Loucy (cell line): Measurements from ENCODE around the gene KLF15.

Source experiments
- H2AFZ ChIP-seq: fragments of 200-600 bp; sonication (generic); 2 replicates; pipeline ENCODE4 v1.6.0; 2016; ENCODE audit warnings: antibody characterized with exemption, mild to moderate bottlenecking, low read length, moderate library complexity
- H3F3A ChIP-seq: fragments of 200-600 bp; 2 replicates; pipeline ENCODE4 v1.6.0; 2016; ENCODE audit warnings: antibody characterized with exemption, low read depth, mild to moderate bottlenecking
- H3K27me3 ChIP-seq: fragments of 200-600 bp; sonication (generic); 2 replicates; pipeline ENCODE4 v1.6.1; 2014; ENCODE audit warnings: low read length, mild to moderate bottlenecking; ENCODE audit not compliant: insufficient read depth, poor library complexity, severe bottlenecking
- H3K36me3 ChIP-seq: fragments of 200-600 bp; sonication (generic); 2 replicates; pipeline ENCODE4 v1.6.1; 2016; ENCODE audit warnings: low read length; ENCODE audit not compliant: insufficient read depth
- H3K4me1 ChIP-seq: fragments of 200-600 bp; sonication (generic); 2 replicates; pipeline ENCODE4 v1.5.1; 2014; ENCODE audit warnings: low read length, mild to moderate bottlenecking; ENCODE audit not compliant: insufficient read depth, poor library complexity, severe bottlenecking
- H3K4me2 ChIP-seq: fragments of 200-600 bp; sonication (generic); 2 replicates; pipeline ENCODE4 v1.6.0; 2014; ENCODE audit warnings: antibody characterized with exemption, low read length, low read depth, mild to moderate bottlenecking; ENCODE audit not compliant: poor library complexity, severe bottlenecking
- H3K4me3 ChIP-seq: fragments of 200-600 bp; sonication (generic); 2 replicates; pipeline ENCODE4 v1.5.1; 2014; ENCODE audit warnings: low read length, mild to moderate bottlenecking, mixed read lengths; ENCODE audit not compliant: poor library complexity, severe bottlenecking
- H3K79me2 ChIP-seq: fragments of 200-600 bp; sonication (generic); 2 replicates; pipeline ENCODE4 v1.6.1; 2014; ENCODE audit warnings: low read length; ENCODE audit not compliant: insufficient read depth
- H3K9ac ChIP-seq: fragments of 200-600 bp; sonication (generic); 2 replicates; pipeline ENCODE4 v1.6.0; 2014; ENCODE audit warnings: mild to moderate bottlenecking, low read depth, low read length, moderate library complexity; ENCODE audit not compliant: poor library complexity, severe bottlenecking
- H3K9me2 ChIP-seq: fragments of 200-600 bp; sonication (generic); replicated peaks from 2 replicates; pipeline ENCODE4 v1.6.1; 2016; ENCODE audit warnings: low read depth, low read length, mixed read lengths
- H3K9me3 ChIP-seq: fragments of 200-600 bp; sonication (generic); 2 replicates; pipeline ENCODE4 v1.6.1; 2014; ENCODE audit warnings: mild to moderate bottlenecking, antibody characterized with exemption, low read length, low read depth; ENCODE audit not compliant: insufficient read depth
- H4K20me1 ChIP-seq: fragments of 200-600 bp; sonication (generic); 2 replicates; pipeline ENCODE4 v1.6.0; 2014; ENCODE audit warnings: antibody characterized with exemption, low read length, mild to moderate bottlenecking; ENCODE audit not compliant: insufficient read depth, poor library complexity, severe bottlenecking
- CTCF ChIP-seq: fragments of 200-600 bp; sonication (generic); conservative IDR thresholded peaks from 2 replicates; pipeline ENCODE4 v1.5.1; 2014; ENCODE audit warnings: mild to moderate bottlenecking, antibody characterized with exemption, low read length
- EZH2phosphoT487 ChIP-seq: fragments of 200-600 bp; IDR thresholded peaks from 2 replicates; pipeline ENCODE4 v1.6.1; 2018; ENCODE audit warnings: antibody characterized with exemption, mild to moderate bottlenecking, moderate library complexity, borderline replicate concordance

The KLF15 gene

DNA sequence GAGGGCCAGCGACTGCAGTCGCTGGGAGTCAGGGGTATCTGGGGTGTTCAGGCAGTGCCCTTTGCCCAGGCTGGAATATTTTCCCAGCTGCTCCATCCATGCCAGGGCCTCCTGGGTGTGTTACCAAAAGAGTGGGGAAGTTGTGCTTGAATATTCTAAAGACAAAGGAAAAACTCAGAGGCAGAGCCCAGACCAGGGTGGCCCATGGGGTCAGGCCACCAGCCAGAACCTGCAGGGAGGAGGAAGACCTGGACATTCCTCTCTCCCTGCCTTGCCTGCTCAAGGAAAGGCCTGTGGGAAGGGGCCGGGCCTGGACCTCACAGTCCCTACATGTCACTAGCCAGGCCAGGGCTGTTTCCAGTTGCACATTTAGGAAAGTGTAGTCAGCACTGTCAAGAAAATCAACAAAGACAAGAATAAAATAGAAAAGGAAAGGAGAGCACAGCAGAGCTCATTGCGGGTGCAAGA, 16.0 kb upstream of the KLF15 start:
- Histone ChIP-seq H3K36me3 (no peaks in the 10 kb centered on the region), H3K9me2 (no peaks in the 10 kb centered on the region), H3K9me3 (no peaks in the 10 kb centered on the region), H2AFZ (no peak overlapping the region), H3K4me1 (no peaks in the 10 kb centered on the region), H3K27me3 (no peaks in the 10 kb centered on the region), H3K4me2 (no peak overlapping the region), H3F3A (no peaks in the 10 kb centered on the region), H3K9ac (no peak overlapping the region), H4K20me1 (no peaks in the 10 kb centered on the region), H3K4me3 (no peak overlapping the region), H3K79me2 (no peaks in the 10 kb centered on the region)
- no peak for TF ChIP-seq CTCF
- TF ChIP-seq EZH2phosphoT487 = no peak

DNA sequence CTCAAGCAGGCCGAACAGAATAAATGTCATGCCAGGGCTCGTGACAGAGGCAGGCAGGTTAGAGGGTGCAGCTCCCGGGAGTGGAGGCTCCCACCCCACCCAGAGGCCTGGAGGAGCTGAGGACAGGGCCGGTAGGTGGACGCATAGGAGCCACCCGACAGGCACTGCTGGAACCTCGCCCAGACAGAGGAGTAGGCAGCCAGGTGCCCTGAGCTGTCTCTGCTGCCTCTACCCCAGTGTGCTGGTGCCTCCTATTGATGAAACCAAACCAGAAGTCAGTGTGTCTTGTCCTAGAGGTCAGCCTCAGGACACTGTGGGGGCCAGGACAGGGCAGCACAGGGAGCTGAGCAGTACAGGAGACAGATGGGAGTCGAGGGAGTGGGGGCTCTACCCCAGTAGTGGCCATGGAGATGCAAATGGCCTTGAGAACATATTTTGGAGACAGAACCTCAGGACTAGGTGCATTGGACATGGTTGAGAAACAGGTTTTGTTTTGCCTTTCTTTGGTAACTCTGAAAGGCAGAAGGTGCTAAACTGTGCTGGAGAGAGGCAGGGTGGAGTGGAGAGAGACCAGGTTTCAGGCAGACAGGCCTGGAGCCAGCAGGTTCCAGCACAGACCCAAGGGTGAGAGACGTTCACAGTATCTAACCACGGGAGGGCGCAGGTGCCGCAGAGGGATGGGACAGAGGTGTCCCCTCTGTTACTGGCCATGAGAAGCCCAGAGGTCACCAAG, 15.4 kb upstream of the KLF15 start:
- Histone ChIP-seq H3K36me3 (no peaks in the 10 kb centered on the region), H2AFZ (no peak overlapping the region), H4K20me1 (no peaks in the 10 kb centered on the region), H3K9me3 (no peaks in the 10 kb centered on the region), H3K4me3 (no peak overlapping the region), H3K79me2 (no peaks in the 10 kb centered on the region), H3K4me1 (no peaks in the 10 kb centered on the region), H3K27me3 (no peaks in the 10 kb centered on the region), H3F3A (no peaks in the 10 kb centered on the region), H3K4me2 (no peak overlapping the region), H3K9me2 (no peaks in the 10 kb centered on the region), H3K9ac (no peak overlapping the region)
- TF ChIP-seq EZH2phosphoT487 (no peak), CTCF (no peak)

GRCh38 chr3:126371096-126371705, 14.0 kb upstream of the KLF15 start:
- H3K4me3 ChIP-seq = no peak overlapping the region
- H3K79me2 ChIP-seq = no peaks in the 10 kb centered on the region
- H2AFZ ChIP-seq = no peak overlapping the region
- H3K4me1 ChIP-seq = peaks cover under 1% of the 10 kb centered on the region
- H3K4me2 ChIP-seq = no peak overlapping the region
- H3F3A ChIP-seq = no peaks in the 10 kb centered on the region
- H3K9me3 ChIP-seq = no peaks in the 10 kb centered on the region
- TF ChIP-seq EZH2phosphoT487 (no peak), CTCF (no peak)
- H3K9me2 ChIP-seq = no peaks in the 10 kb centered on the region
- H3K27me3 ChIP-seq = no peaks in the 10 kb centered on the region
- no peaks in the 10 kb centered on the region for H3K36me3 ChIP-seq
- no peak overlapping the region for H3K9ac ChIP-seq
- no peaks in the 10 kb centered on the region for H4K20me1 ChIP-seq
